Activated CD4-positive, alpha-beta T cell treated with anti-CD3 and anti-CD28 coated beads for 36 hours (primary cell): Measurements from ENCODE around the gene GCKR. TPM values are rescaled to one million over a fixed set of nuclear protein-coding genes. Genes with fewer than 3 reads are reported as not detected.

ENCODE experiments used
- total RNA-seq, 2 experiments: library from RNA; stranded (reverse); gene quantifications; one replicate each; pipeline ENCODE4 v1.2.3, GENCODE V29; 2021

The GCKR gene
- total RNA-seq, 2 experiments from 2014 or later = not detected

Other genes starting within 250 kb of the GCKR start
- under 1 TPM; 0.53 to 0.86 TPM for gene SLC30A3, start 233.8 kb upstream of the GCKR start, total RNA-seq
- gene DNAJC5G, start 221.4 kb upstream of the GCKR start, total RNA-seq = not detected
- under 1 TPM; 0.09 to 0.11 TPM for gene TRIM54, start 214.4 kb upstream of the GCKR start, total RNA-seq
- 1 to 10 TPM; 1.4 to 1.5 TPM for gene UCN, start 188.4 kb upstream of the GCKR start, total RNA-seq
- gene MPV17, start 173.7 kb upstream of the GCKR start, total RNA-seq = 100 to 1,000 TPM in 1 of 2 experiments, 10 to 100 TPM in 1; 93.4 to 103 TPM
- gene GTF3C2, start 140.1 kb upstream of the GCKR start, total RNA-seq = 10 to 100 TPM; 60.3 to 70.2 TPM
- 10 to 100 TPM; 31.0 to 39.2 TPM for gene EIF2B4, start 126.5 kb upstream of the GCKR start, total RNA-seq
- 10 to 100 TPM; 63.9 to 82.1 TPM for gene SNX17, start 126.2 kb upstream of the GCKR start, total RNA-seq
- gene ZNF513, start 116.1 kb upstream of the GCKR start, total RNA-seq = 10 to 100 TPM in 1 of 2 experiments, 1 to 10 TPM in 1; 7.7 to 10.5 TPM
- 100 to 1,000 TPM; 115 to 121 TPM for gene PPM1G, start 87.2 kb upstream of the GCKR start, total RNA-seq
- 10 to 100 TPM; 74.3 to 74.4 TPM for gene NRBP1, start 68.2 kb upstream of the GCKR start, total RNA-seq
- gene KRTCAP3, start 54.5 kb upstream of the GCKR start, total RNA-seq = 1 to 10 TPM; 4.7 to 5.9 TPM
- 1 to 10 TPM; 8.7 TPM for gene IFT172, start 7.1 kb upstream of the GCKR start, total RNA-seq
- not detected for gene FNDC4, start 1.6 kb upstream of the GCKR start, total RNA-seq
- 10 to 100 TPM; 31.8 to 34.5 TPM for gene ZNF512, start 86.2 kb downstream of the GCKR start, total RNA-seq
- gene CCDC121, start 132.2 kb downstream of the GCKR start, total RNA-seq = under 1 TPM; 0.11 to 0.44 TPM
- 10 to 100 TPM; 45.6 to 63.9 TPM for gene GPN1, start 132.2 kb downstream of the GCKR start, total RNA-seq
- 10 to 100 TPM; 23.7 to 26.1 TPM for gene SUPT7L, start 166.8 kb downstream of the GCKR start, total RNA-seq
- 10 to 100 TPM; 23.8 to 25.3 TPM for gene SLC4A1AP, start 167.1 kb downstream of the GCKR start, total RNA-seq